HEK293 (cell line): ENCODE measurements around the gene JPH2.

ENCODE experiments used
- CTCF ChIA-PET: fragments of 350-600 bp; formaldehyde crosslinking; extraction: SDS; loops from one replicate; lab custom pipeline; 2021; ENCODE audit warnings: antibody characterized with exemption; lab: Yijun Ruan, JAX
- POLR2A ChIA-PET: fragments of 300-600 bp; formaldehyde crosslinking; extraction: SDS; loops from one replicate; lab custom pipeline; 2020; ENCODE audit warnings: antibody characterized with exemption, inconsistent platforms; lab: Yijun Ruan, JAX
- H3K27ac ChIP-seq: fragments of 200-500 bp; sonication (Bioruptor generic); 2 replicates; pipeline ENCODE4 v1.5.1; 2014; ENCODE audit warnings: low read depth, low read length, control low read depth, inconsistent platforms; ENCODE audit errors: extremely low read depth
- H3K36me3 ChIP-seq, 2 experiments: fragments of 200-500 bp in 1 of 2; sonication (Bioruptor generic) in 1 of 2; 1 replicate in 1 of 2; 2 replicates in 1 of 2; pipeline ENCODE4 v1.5.1; 2014 to 2017; ENCODE audit warnings: inconsistent platforms in 2 of 2, low read length in 2 of 2; ENCODE audit not compliant: control insufficient read depth in 2 of 2, insufficient read depth in 1 of 2
- H3K4me1 ChIP-seq: fragments of 200-500 bp; sonication (Bioruptor generic); 2 replicates; pipeline ENCODE4 v1.5.1; 2014; ENCODE audit warnings: mild to moderate bottlenecking, low read length, inconsistent platforms; ENCODE audit not compliant: control insufficient read depth, insufficient read depth
- H3K4me3 ChIP-seq: 2 replicates; pipeline ENCODE4 v1.5.1; 2011; ENCODE audit warnings: low read depth, mild to moderate bottlenecking, control low read depth, low read length, moderate library complexity
- H3K9me3 ChIP-seq: fragments of 200-500 bp; sonication (Bioruptor generic); 2 replicates; pipeline ENCODE4 v1.5.1; 2014; ENCODE audit warnings: low read depth, low read length, inconsistent platforms; ENCODE audit not compliant: control insufficient read depth, insufficient read depth
- GLI4 ChIP-seq: fragments of 450-650 bp; formaldehyde crosslinking; IDR thresholded peaks from 2 replicates; pipeline ENCODE4 v1.5.1; 2016; ENCODE audit warnings: missing biosample characterization, missing genetic modification characterization
- KLF10 ChIP-seq: fragments of 450-650 bp; IDR thresholded peaks from 2 replicates; pipeline ENCODE4 v1.5.1; 2018; ENCODE audit warnings: missing biosample characterization, mild to moderate bottlenecking, missing genetic modification characterization
- KLF7 ChIP-seq: fragments of 450-650 bp; formaldehyde crosslinking; IDR thresholded peaks from 2 replicates; pipeline ENCODE4 v1.5.1; 2016; ENCODE audit warnings: missing biosample characterization, missing genetic modification characterization, borderline replicate concordance
- MEIS1 ChIP-seq: sonication (generic); formaldehyde crosslinking; IDR thresholded peaks from 2 replicates; pipeline ENCODE4 v1.8.1; 2022; ENCODE audit warnings: missing genetic modification reagents, mild to moderate bottlenecking, borderline replicate concordance
- SCRT2 ChIP-seq: fragments of 450-650 bp; formaldehyde crosslinking; IDR thresholded peaks from 2 replicates; pipeline ENCODE4 v1.5.1; 2016; ENCODE audit warnings: missing biosample characterization, missing genetic modification characterization
- TSHZ1 ChIP-seq: fragments of 450-650 bp; formaldehyde crosslinking; IDR thresholded peaks from 2 replicates; pipeline ENCODE4 v1.5.1; 2016; ENCODE audit warnings: missing biosample characterization, missing genetic modification characterization, borderline replicate concordance
- YY1 ChIP-seq: fragments of 450-650 bp; formaldehyde crosslinking; IDR thresholded peaks from 2 replicates; pipeline ENCODE4 v1.5.1; 2018; ENCODE audit warnings: missing biosample characterization, missing genetic modification characterization
- ZBTB21 ChIP-seq: fragments of 450-650 bp; formaldehyde crosslinking; IDR thresholded peaks from 2 replicates; pipeline ENCODE4 v1.5.1; 2017; ENCODE audit warnings: missing biosample characterization, missing genetic modification characterization
- ZFP37 ChIP-seq: fragments of 450-650 bp; formaldehyde crosslinking; IDR thresholded peaks from 2 replicates; pipeline ENCODE4 v1.5.1; 2016; ENCODE audit warnings: missing biosample characterization, missing genetic modification characterization
- ZNF114 ChIP-seq: fragments of 450-650 bp; formaldehyde crosslinking; IDR thresholded peaks from 2 replicates; pipeline ENCODE4 v1.5.0; 2017; ENCODE audit warnings: missing biosample characterization, missing genetic modification characterization
- ZNF214 ChIP-seq: fragments of 450-650 bp; formaldehyde crosslinking; IDR thresholded peaks from 2 replicates; pipeline ENCODE4 v1.5.1; 2017; ENCODE audit warnings: missing biosample characterization, mild to moderate bottlenecking, missing genetic modification characterization, borderline replicate concordance
- ZNF248 ChIP-seq: fragments of 450-650 bp; formaldehyde crosslinking; IDR thresholded peaks from 2 replicates; pipeline ENCODE4 v1.5.1; 2017; ENCODE audit warnings: missing biosample characterization, missing genetic modification characterization
- ZNF311 ChIP-seq: fragments of 450-650 bp; formaldehyde crosslinking; IDR thresholded peaks from 2 replicates; pipeline ENCODE4 v1.5.1; 2017; ENCODE audit warnings: missing biosample characterization, missing genetic modification characterization, borderline replicate concordance
- ZNF324 ChIP-seq: fragments of 450-650 bp; formaldehyde crosslinking; IDR thresholded peaks from 2 replicates; pipeline ENCODE4 v1.5.1; 2016; ENCODE audit warnings: missing biosample characterization, missing genetic modification characterization
- ZNF341 ChIP-seq: fragments of 450-650 bp; formaldehyde crosslinking; IDR thresholded peaks from 2 replicates; pipeline ENCODE4; 2016; ENCODE audit warnings: low read depth, missing biosample characterization, missing genetic modification characterization
- ZNF350 ChIP-seq: fragments of 450-650 bp; formaldehyde crosslinking; IDR thresholded peaks from 2 replicates; pipeline ENCODE4 v1.5.0; 2017; ENCODE audit warnings: missing biosample characterization, mild to moderate bottlenecking, missing genetic modification characterization
- ZNF48 ChIP-seq: fragments of 450-650 bp; formaldehyde crosslinking; IDR thresholded peaks from 2 replicates; pipeline ENCODE4 v1.5.1; 2016; ENCODE audit warnings: missing biosample characterization, missing genetic modification characterization
- ZNF580 ChIP-seq: fragments of 450-650 bp; formaldehyde crosslinking; IDR thresholded peaks from 2 replicates; pipeline ENCODE4 v1.5.1; 2016; ENCODE audit warnings: missing biosample characterization, missing genetic modification characterization
- ZNF621 ChIP-seq: fragments of 450-650 bp; formaldehyde crosslinking; IDR thresholded peaks from 2 replicates; pipeline ENCODE4 v1.5.1; 2017; ENCODE audit warnings: missing biosample characterization, missing genetic modification characterization
- ZNF629 ChIP-seq: fragments of 450-650 bp; formaldehyde crosslinking; IDR thresholded peaks from 2 replicates; pipeline ENCODE4 v1.5.1; 2017; ENCODE audit warnings: missing biosample characterization, missing genetic modification characterization
- ZNF830 ChIP-seq: fragments of 450-650 bp; IDR thresholded peaks from 2 replicates; pipeline ENCODE4 v1.5.0; 2018; ENCODE audit warnings: missing biosample characterization, missing genetic modification characterization, low read depth, mild to moderate bottlenecking, moderate library complexity
- TF ChIP-seq, protein P1 (sequence below): fragments of 450-650 bp; formaldehyde crosslinking; IDR thresholded peaks from 2 replicates; pipeline ENCODE4 v1.5.1; 2017; ENCODE audit warnings: missing biosample characterization, missing genetic modification characterization
- TF ChIP-seq, protein P2 (sequence below): fragments of 450-650 bp; formaldehyde crosslinking; IDR thresholded peaks from 2 replicates; pipeline ENCODE4 v1.5.1; 2017; ENCODE audit warnings: missing biosample characterization, missing genetic modification characterization
- TF ChIP-seq, protein P3 (sequence below): fragments of 450-650 bp; formaldehyde crosslinking; IDR thresholded peaks from 2 replicates; pipeline ENCODE4 v1.5.1; 2016; ENCODE audit warnings: missing biosample characterization, missing genetic modification characterization

JPH2 gene

DNA sequence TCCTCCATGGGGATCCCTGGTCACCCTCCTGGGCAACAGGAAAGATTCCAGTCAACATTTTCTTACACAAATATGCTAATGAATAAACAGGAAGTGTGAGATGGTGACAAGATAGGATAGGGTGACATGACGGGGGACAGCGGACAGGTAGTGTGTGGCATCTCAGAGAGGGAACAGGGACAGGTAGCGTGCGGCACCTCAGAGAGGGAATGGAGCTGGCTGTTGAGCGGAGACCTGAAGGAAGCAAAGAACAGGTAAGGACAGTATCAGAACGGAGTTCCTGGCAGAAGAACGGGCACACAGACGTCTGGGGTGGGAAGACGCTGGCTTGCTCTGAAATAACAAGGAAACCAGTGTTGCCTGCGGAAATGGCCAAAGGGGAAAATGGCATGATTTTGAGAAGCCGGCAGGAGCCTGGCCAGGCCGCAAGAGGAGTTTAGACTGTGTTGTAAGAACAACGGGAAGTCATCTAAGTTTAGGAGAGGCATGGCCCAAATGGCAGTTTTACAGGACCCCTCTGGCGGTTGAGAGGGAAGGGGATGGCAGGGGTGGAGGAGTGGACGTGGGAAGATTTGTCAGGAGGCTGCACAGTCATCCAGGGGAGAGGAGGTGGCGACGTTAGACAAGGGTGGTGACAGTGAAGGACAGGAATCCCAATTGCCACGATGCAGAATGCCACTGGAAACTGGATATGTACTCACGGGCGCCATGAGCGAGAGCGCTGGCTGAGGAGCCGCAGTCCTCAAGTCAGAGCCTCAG is 111.6 kb downstream of the JPH2 start (continued):
- TF ChIP-seq, protein P1, sequence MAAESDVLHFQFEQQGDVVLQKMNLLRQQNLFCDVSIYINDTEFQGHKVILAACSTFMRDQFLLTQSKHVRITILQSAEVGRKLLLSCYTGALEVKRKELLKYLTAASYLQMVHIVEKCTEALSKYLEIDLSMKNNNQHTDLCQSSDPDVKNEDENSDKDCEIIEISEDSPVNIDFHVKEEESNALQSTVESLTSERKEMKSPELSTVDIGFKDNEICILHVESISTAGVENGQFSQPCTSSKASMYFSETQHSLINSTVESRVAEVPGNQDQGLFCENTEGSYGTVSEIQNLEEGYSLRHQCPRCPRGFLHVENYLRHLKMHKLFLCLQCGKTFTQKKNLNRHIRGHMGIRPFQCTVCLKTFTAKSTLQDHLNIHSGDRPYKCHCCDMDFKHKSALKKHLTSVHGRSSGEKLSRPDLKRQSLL = no peak
- no peak for TF ChIP-seq ZFP37
- TF ChIP-seq ZNF114 (tag by site-specific recombination) = no peak
- no peak for TF ChIP-seq KLF7 (tag by site-specific recombination)
- TF ChIP-seq ZNF830 (tag by site-specific recombination) = no peak

- H3K36me3 ChIP-seq = no peaks in the 10 kb centered on the region
- ChIA-PET POLR2A (no interaction called here), CTCF (interaction anchor here (0.5 kb wide), 1 partner anchor 326 kb away, joined by 3 read pairs; no protein-coding TSS in a partner anchor)
- TF ChIP-seq SCRT2 (tag by site-specific recombination) = peak; percentile 88
- no peak for TF ChIP-seq ZNF324 (tag by site-specific recombination)
- TF ChIP-seq ZNF629 (tag by site-specific recombination) = peak; percentile 27; the same call in 1 of the 2 replicates
- no peaks in the 10 kb centered on the region for H3K9me3 ChIP-seq
- H3K4me1 ChIP-seq = no peaks in the 10 kb centered on the region
- no peak overlapping the region for H3K4me3 ChIP-seq
- H3K27ac ChIP-seq = no peak overlapping the region
Observed at GRCh38 chr20:44074252-44075151, 112.5 kb downstream of the JPH2 start.

GRCh38 chr20:44073675-44074071 is 113.3 kb downstream of the JPH2 start:
- H3K4me1 ChIP-seq = no peaks in the 10 kb centered on the region
- H3K27ac ChIP-seq = no peak overlapping the region
- H3K36me3 ChIP-seq = no peaks in the 10 kb centered on the region
- no peaks in the 10 kb centered on the region for H3K9me3 ChIP-seq
- ChIA-PET POLR2A (no interaction called here), CTCF (no interaction called here)
- no peak overlapping the region for H3K4me3 ChIP-seq
- TF ChIP-seq ZNF311 = no peak
- TF ChIP-seq, protein P2, sequence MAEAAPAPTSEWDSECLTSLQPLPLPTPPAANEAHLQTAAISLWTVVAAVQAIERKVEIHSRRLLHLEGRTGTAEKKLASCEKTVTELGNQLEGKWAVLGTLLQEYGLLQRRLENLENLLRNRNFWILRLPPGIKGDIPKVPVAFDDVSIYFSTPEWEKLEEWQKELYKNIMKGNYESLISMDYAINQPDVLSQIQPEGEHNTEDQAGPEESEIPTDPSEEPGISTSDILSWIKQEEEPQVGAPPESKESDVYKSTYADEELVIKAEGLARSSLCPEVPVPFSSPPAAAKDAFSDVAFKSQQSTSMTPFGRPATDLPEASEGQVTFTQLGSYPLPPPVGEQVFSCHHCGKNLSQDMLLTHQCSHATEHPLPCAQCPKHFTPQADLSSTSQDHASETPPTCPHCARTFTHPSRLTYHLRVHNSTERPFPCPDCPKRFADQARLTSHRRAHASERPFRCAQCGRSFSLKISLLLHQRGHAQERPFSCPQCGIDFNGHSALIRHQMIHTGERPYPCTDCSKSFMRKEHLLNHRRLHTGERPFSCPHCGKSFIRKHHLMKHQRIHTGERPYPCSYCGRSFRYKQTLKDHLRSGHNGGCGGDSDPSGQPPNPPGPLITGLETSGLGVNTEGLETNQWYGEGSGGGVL (tag by site-specific recombination) = no peak
- no peak for TF ChIP-seq GLI4 (tag by site-specific recombination)
- TF ChIP-seq ZNF214 (tag by site-specific recombination) = no peak
- TF ChIP-seq YY1 (tag by site-specific recombination) = no peak
- TF ChIP-seq ZNF350 (tag by site-specific recombination) = no peak
- TF ChIP-seq ZBTB21 = no peak
- no peak for TF ChIP-seq ZNF621 (tag by site-specific recombination)
- TF ChIP-seq KLF10 (tag by site-specific recombination) = no peak
- no peak for TF ChIP-seq TSHZ1 (tag by site-specific recombination)
- TF ChIP-seq ZNF248 (tag by site-specific recombination) = no peak
- TF ChIP-seq, protein P3, sequence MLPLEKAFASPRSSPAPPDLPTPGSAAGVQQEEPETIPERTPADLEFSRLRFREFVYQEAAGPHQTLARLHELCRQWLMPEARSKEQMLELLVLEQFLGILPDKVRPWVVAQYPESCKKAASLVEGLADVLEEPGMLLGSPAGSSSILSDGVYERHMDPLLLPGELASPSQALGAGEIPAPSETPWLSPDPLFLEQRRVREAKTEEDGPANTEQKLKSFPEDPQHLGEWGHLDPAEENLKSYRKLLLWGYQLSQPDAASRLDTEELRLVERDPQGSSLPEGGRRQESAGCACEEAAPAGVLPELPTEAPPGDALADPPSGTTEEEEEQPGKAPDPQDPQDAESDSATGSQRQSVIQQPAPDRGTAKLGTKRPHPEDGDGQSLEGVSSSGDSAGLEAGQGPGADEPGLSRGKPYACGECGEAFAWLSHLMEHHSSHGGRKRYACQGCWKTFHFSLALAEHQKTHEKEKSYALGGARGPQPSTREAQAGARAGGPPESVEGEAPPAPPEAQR (tag by site-specific recombination) = no peak
- TF ChIP-seq ZNF341 (tag by site-specific recombination) = no peak
- TF ChIP-seq MEIS1 = no peak
- TF ChIP-seq ZNF580 (tag by site-specific recombination) = no peak
- TF ChIP-seq ZNF48 (tag by site-specific recombination) = no peak
